IMR-90 (cell line): ENCODE data around the gene SLC2A6. TPM values are rescaled to one million over a fixed set of nuclear protein-coding genes. Genes with fewer than 3 reads are reported as not detected.

Source experiments
- ATAC-seq: fragments of 200-7000 bp; cut with Tn5 transposase; 2 replicates; pipeline ENCODE4 v1.9.1; 2020; ENCODE audit warnings: low read depth, mild to moderate bottlenecking, moderate library complexity
- BruUV-seq: library from RNA; stranded (reverse); fragments of 400-500 nt; replicated peaks from 2 replicates; lab custom pipeline; 2021; lab: Mats Ljungman, UMichigan
- CTCF ChIA-PET: fragments of 300-600 bp; formaldehyde crosslinking; extraction: SDS; loops from one replicate; lab custom pipeline; 2021; ENCODE audit warnings: antibody characterized with exemption; lab: Yijun Ruan, JAX
- POLR2A ChIA-PET: fragments of 300-600 bp; sonication (Branson Sonifier 250); formaldehyde crosslinking; loops from one replicate; lab custom pipeline; 2022; ENCODE audit warnings: antibody characterized with exemption; ENCODE audit not compliant: unreplicated experiment; lab: Charles Lee
- DNase-seq: peaks from one replicate; pipeline ENCODE4 v3.0.0; 2013
- H2AFZ ChIP-seq: replicated peaks from 2 replicates; pipeline ENCODE3; 2013; ENCODE audit warnings: low read length, mild to moderate bottlenecking; ENCODE audit not compliant: poor library complexity
- H2AK5ac ChIP-seq: 2 replicates; pipeline ENCODE4 v1.6.1; 2013; ENCODE audit warnings: low read depth, low read length, inconsistent platforms
- H2AK9ac ChIP-seq: replicated peaks from 2 replicates; pipeline ENCODE3; 2013; ENCODE audit warnings: mild to moderate bottlenecking, low read depth, low read length, moderate library complexity; ENCODE audit not compliant: poor library complexity
- H2BK120ac ChIP-seq: 2 replicates; pipeline ENCODE4 v1.6.1; 2013; ENCODE audit warnings: low read depth, low read length, inconsistent platforms
- H2BK15ac ChIP-seq: 3 replicates; pipeline ENCODE4 v1.6.1; 2013; ENCODE audit warnings: low read depth, low read length, inconsistent platforms
- H2BK20ac ChIP-seq: 2 replicates; pipeline ENCODE4 v1.6.1; 2013; ENCODE audit warnings: low read depth, mild to moderate bottlenecking, inconsistent platforms, low read length, moderate library complexity
- H2BK5ac ChIP-seq: 2 replicates; pipeline ENCODE4 v1.6.1; 2013; ENCODE audit warnings: mild to moderate bottlenecking, low read depth, low read length, inconsistent platforms; ENCODE audit not compliant: poor library complexity, severe bottlenecking
- H3K14ac ChIP-seq: replicated peaks from 2 replicates; pipeline ENCODE4 v1.6.1; 2013; ENCODE audit warnings: low read depth, low read length, inconsistent platforms
- H3K18ac ChIP-seq: 2 replicates; pipeline ENCODE4 v1.6.1; 2013; ENCODE audit warnings: low read depth, low read length, control low read depth
- H3K23ac ChIP-seq: 2 replicates; pipeline ENCODE4 v1.6.1; 2013; ENCODE audit warnings: low read depth, low read length, inconsistent platforms
- H3K27ac ChIP-seq: 2 replicates; pipeline ENCODE4 v1.5.1; 2013; ENCODE audit warnings: mild to moderate bottlenecking, control low read depth, low read length; ENCODE audit not compliant: insufficient read depth
- H3K27me3 ChIP-seq: 2 replicates; pipeline ENCODE4 v1.6.1; 2013; ENCODE audit warnings: low read length; ENCODE audit not compliant: control insufficient read depth, insufficient read depth
- H3K36me3 ChIP-seq: 2 replicates; pipeline ENCODE4 v1.6.1; 2013; ENCODE audit warnings: low read length, mixed read lengths; ENCODE audit not compliant: control insufficient read depth, insufficient read depth
- H3K4ac ChIP-seq: 2 replicates; pipeline ENCODE4 v1.6.1; 2013; ENCODE audit warnings: low read depth, low read length, inconsistent platforms
- H3K4me1 ChIP-seq: 2 replicates; pipeline ENCODE4 v1.6.1; 2013; ENCODE audit warnings: low read length, mixed read lengths; ENCODE audit not compliant: control insufficient read depth, insufficient read depth
- H3K4me2 ChIP-seq: 2 replicates; pipeline ENCODE4 v1.6.1; 2013; ENCODE audit warnings: low read depth, mild to moderate bottlenecking, control low read depth, low read length, moderate library complexity
- H3K4me3 ChIP-seq: 2 replicates; pipeline ENCODE4 v1.5.1; 2013; ENCODE audit warnings: low read depth, mild to moderate bottlenecking, control low read depth, low read length, moderate library complexity; ENCODE audit not compliant: insufficient read depth
- H3K56ac ChIP-seq: 2 replicates; pipeline ENCODE4 v1.6.1; 2013; ENCODE audit warnings: low read length, inconsistent platforms; ENCODE audit not compliant: insufficient read depth; ENCODE audit errors: extremely low read depth
- H3K79me1 ChIP-seq, 2 experiments: 2 replicates each; pipeline ENCODE4 v1.6.1; 2013; ENCODE audit warnings: low read length in 2 of 2, inconsistent platforms in 1 of 2, low read depth in 1 of 2
- H3K9ac ChIP-seq: 2 replicates; pipeline ENCODE4 v1.6.1; 2013; ENCODE audit warnings: low read depth, low read length, control low read depth
- H3K9me1 ChIP-seq: 2 replicates; pipeline ENCODE4 v1.6.1; 2013; ENCODE audit warnings: low read length, inconsistent platforms; ENCODE audit not compliant: insufficient read depth
- H3K9me3 ChIP-seq: 2 replicates; pipeline ENCODE4 v1.6.1; 2013; ENCODE audit warnings: low read length; ENCODE audit not compliant: control insufficient read depth, insufficient read depth
- H4K20me1 ChIP-seq: 2 replicates; pipeline ENCODE4 v1.6.1; 2013; ENCODE audit warnings: low read length, inconsistent platforms; ENCODE audit not compliant: insufficient read depth
- H4K5ac ChIP-seq: 2 replicates; pipeline ENCODE4 v1.6.1; 2013; ENCODE audit warnings: mild to moderate bottlenecking, low read depth, low read length, control low read depth
- H4K8ac ChIP-seq, 2 experiments: 2 replicates each; pipeline ENCODE4 v1.6.1; 2013; ENCODE audit warnings: low read depth in 2 of 2, low read length in 2 of 2, control low read depth in 1 of 2, inconsistent platforms in 1 of 2
- H4K91ac ChIP-seq: 2 replicates; pipeline ENCODE4 v1.6.1; 2013; ENCODE audit warnings: low read depth, low read length, inconsistent platforms; ENCODE audit not compliant: insufficient read depth
- SMC3 ChIP-seq: fragments of 150-350 bp; IDR thresholded peaks from 2 replicates; pipeline ENCODE4 v1.6.1; 2016; ENCODE audit warnings: low read depth, mild to moderate bottlenecking, antibody characterized with exemption, low read length, moderate library complexity
- WGBS, 2 experiments: methylation state at CpG; one replicate each; pipeline versions ENCODE4 v1.1.5 to v1.1.7; 2013; ENCODE audit warnings: missing lambda C conversion rate in 2 of 2; ENCODE audit not compliant: insufficient read length in 1 of 2; ENCODE audit errors: extremely low coverage in 2 of 2; 5-methylcytosine and 5-hydroxymethylcytosine counted together
- dilution Hi-C: fragments of 300-500 bp; cut with HindIII; formaldehyde crosslinking; loops from one replicate; pipeline ENCODE4 v1.14.3; 2018; ENCODE audit warnings: low sequenced_read_pairs; ENCODE audit not compliant: unreplicated experiment
- in situ Hi-C: fragments of 300-500 bp; cut with MboI; formaldehyde crosslinking; loops from 3 replicates; pipeline ENCODE4 v1.14.3; 2019; ENCODE audit warnings: low sequenced_read_pairs, inconsistent platforms, mixed read lengths
- intact Hi-C: fragments of 100-400 bp; cut with micrococcal nuclease; formaldehyde crosslinking; loops from 2 replicates; pipeline ENCODE4 v1.10.0; 2022
- polyA plus RNA-seq, 3 experiments: library from polyadenylated mRNA; depleted of rRNA; stranded (reverse); fragments of >200 nt; gene quantifications; 2 replicates each; pipeline ENCODE4 v1.2.3, GENCODE V29; 2012; ENCODE audit warnings: low replicate concordance in 1 of 3
- total RNA-seq: library from RNA; depleted of rRNA; stranded (reverse); fragments of >200 nt; gene quantifications from 2 replicates; pipeline ENCODE4 v1.2.3, GENCODE V29; 2012

SLC2A6 gene
- total and polyA plus RNA-seq, 2 of the 4 experiments (the other 2 are of a cell fraction), result 2.9 to 8.5 TPM

GRCh38 chr9:133429214-133429613 is 49.7 kb downstream of the SLC2A6 start:
- in situ Hi-C loops, result no loop called here
- no peak overlapping the region for H3K4ac ChIP-seq
- H2AFZ ChIP-seq, result no peak overlapping the region
- BruUV-seq, result no TSS peak
- H2AK9ac ChIP-seq, result no peak overlapping the region
- H4K5ac ChIP-seq, result no peak overlapping the region
- peaks cover 4% of the 10 kb centered on the region; the same call in 1 of the 2 replicates for H3K36me3 ChIP-seq
- intact Hi-C loops, result no loop called here
- no peaks in the 10 kb centered on the region for H3K4me1 ChIP-seq
- 0 out of 2 replicates have a peak, but pooled peaks cover 3% of the 10 kb centered on the region for H3K9me1 ChIP-seq
- no peak overlapping the region for H3K27ac ChIP-seq
- no peak overlapping the region for H2BK15ac ChIP-seq
- no peak overlapping the region; the same call in 1 of the 2 replicates for H3K4me2 ChIP-seq
- no peak overlapping the region for H2BK120ac ChIP-seq
- no peak overlapping the region for H4K8ac ChIP-seq
- H3K4me3 ChIP-seq, result no peak overlapping the region
- H3K79me1 ChIP-seq, result no peaks in the 10 kb centered on the region
- H2AK5ac ChIP-seq, result no peak overlapping the region
- H3K9me3 ChIP-seq, result no peaks in the 10 kb centered on the region
- ChIA-PET POLR2A (no interaction called here), CTCF (no interaction called here)
- no peak overlapping the region for H3K9ac ChIP-seq
- no peak overlapping the region for H2BK5ac ChIP-seq
- no peak for TF ChIP-seq SMC3
- no peak overlapping the region for H3K14ac ChIP-seq
- no peak overlapping the region for H2BK20ac ChIP-seq
- no peak for DNase-seq
- no peak for ATAC-seq
- peaks cover 15% of the 10 kb centered on the region for H3K27me3 ChIP-seq
- WGBS, 2 experiments, result 11% methylated on average over 6 of the region's 18 CpGs; no CpG with 5 or more reads in 1 of the 2 experiments
- no peak overlapping the region for H3K18ac ChIP-seq
- no peak overlapping the region for H3K23ac ChIP-seq
- no peaks in the 10 kb centered on the region for H4K20me1 ChIP-seq
- H3K56ac ChIP-seq, result no peak overlapping the region
- H4K91ac ChIP-seq, result no peak overlapping the region
- dilution Hi-C loops, result no loop called here
